Measurements from ENCODE around the gene RAD51B.

RAD51B gene

DNA sequence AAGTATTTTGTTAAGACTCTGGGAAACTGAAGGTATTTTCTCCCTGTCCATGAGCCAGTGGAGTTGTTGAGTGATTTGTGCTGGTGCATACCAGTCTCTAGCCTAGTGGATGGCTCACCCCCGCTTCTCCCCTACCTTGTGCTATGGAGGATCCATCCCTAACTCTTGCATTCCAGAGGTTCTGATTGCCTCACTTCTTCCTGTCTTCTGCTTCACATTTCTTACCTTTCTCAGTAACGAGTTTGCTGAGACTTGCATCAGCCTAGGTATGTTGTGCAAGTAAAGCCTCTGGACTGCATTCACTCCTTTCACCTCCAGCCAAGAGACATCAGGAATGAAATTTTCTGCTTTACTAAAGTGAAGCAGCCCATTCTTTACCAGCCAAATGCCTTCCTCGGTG, 581.7 kb downstream of the RAD51B start:
- DNase-seq = no peak

DNA sequence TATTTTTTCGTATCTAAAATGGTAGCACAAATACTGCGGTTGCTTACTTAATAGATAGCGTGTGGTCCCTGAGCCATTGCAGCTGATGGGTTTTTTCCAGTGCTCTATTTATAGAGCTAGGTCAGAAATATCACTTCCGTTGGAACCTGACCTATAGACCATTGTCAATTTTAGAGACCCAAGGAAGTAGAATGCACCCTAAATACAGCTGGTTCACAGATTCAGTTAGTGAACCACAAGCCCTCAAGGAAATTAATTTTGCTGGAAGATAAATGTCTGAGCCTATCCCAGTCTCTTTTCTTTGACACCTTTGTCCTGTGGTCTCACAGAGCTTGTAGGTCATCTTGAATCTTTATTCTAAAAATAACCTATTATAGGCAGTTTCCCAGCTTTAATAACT, 582.3 kb downstream of the RAD51B start:
- DNase-seq = no peak

DNA sequence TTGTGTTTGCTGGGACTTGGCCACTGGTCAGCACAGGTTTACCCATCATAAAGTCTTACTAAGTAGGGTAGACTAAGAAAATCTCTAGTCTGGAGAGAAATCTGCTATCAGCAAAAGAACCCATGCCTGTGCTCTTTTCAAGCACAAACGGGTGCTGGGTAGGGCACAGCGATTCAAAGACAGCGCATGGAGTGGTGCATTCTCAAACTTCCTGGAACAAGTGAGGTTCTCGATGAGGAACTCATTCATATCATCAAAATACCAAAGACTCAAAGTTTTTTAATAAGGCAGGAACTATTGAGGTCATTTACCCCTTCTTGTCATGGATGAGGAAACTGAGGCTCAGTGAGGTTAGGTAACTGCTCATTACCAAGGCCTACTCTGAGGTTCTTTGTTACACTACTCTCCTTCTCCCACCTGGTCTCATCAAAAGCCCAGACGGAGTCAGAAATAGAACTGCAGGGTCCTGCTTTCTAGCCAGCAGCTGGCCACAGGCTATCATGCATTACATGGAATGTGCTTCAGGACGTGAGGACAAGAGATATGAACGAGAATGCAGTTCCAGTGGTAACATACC, 583.0 kb downstream of the RAD51B start:
- no peak for DNase-seq

DNA sequence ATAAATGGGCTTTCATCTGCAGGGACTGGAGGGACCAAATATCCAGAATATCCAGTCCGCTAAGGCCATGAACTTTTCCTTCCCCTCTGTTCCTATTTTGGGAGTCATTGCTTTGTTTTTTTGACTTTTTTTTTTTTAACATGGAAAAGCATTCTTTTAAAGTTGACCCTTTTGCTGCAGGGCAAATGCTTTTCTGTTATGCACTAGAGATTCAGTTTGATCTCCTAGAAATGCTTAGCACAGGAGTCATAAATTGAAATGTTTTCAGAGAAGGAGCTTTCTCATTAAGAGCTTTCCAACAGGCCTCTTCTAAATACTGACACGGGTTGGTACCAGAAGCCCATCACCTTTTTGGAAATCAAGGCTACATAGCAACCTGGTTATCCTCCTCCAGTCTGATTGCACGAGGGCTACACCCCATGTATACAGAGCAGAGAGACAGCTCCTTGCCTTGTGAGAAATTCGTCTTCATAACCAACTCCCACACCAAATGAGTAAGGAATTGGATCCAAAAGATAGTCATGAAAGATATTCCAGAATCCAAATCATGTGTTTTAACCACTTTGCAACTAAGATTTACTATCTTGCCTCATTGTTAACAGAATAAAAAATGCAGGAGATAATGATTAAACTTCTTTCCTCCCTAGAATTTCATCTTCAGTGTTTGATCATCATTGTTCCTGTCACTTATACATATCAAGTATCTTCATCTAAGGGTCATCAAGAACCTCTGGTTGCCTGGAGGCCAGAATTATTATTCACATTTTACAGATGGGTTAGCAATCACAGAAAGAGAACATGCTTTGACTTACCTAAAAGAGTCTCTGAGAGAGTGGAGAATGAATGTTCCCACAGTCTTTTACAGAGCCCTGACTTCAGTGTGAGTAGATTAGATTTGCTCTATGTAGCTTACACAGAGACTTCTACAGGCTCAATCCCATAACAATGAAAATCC, 583.9 kb downstream of the RAD51B start:
- no peak for DNase-seq

- no peak for DNase-seq
Measured at GRCh38 chr14:68404146-68404527, 584.6 kb downstream of the RAD51B start.

DNA sequence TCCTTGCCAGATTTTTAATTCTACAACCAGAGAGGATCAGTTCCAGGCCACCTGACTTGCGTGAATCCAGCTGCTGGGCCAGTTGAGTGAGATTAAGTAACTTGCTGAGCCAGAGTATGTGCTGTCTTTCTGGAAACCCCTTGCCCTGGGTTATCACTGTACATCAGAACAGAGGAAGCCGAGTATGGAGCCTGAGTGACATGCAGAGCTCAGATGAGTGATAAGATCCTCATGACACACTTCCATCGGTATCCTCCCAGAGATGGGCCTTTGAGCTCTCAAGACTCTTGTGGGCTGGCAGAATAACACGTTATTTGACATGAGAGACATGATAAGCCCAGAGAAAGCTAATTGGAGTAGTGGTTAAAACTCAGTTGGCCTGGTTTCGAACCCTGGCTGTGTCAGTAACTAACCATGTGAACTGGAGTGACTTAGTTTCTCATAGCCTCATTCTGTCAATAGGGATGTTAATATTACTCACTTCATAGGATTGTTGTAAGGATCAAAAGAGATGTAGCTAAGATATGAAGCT, 585.1 kb downstream of the RAD51B start:
- peak; percentile 51 for DNase-seq

GRCh38 chr14:68405961-68406360, 586.4 kb downstream of the RAD51B start:
- DNase-seq = no peak

DNA sequence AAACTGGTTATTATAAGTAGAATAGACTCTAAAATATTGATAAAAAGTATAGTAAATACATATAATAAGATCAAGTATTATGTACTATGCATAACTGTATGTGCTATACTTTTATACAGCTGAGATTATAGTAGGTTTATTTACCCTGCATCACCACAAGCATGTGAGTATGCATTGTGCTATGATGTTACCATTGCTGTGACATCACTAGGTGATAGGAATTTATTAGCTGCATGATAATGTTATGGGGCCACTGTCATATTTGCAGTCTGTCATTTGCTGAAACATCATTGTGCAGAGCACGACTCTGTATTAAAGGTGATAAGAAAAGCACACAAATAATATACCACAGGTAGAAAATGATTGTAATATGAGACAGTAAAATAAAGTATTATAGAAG, 587.7 kb downstream of the RAD51B start:
- DNase-seq = no peak

GRCh38 chr14:68407825-68408224, 588.2 kb downstream of the RAD51B start:
- DNase-seq = no peak

DNA sequence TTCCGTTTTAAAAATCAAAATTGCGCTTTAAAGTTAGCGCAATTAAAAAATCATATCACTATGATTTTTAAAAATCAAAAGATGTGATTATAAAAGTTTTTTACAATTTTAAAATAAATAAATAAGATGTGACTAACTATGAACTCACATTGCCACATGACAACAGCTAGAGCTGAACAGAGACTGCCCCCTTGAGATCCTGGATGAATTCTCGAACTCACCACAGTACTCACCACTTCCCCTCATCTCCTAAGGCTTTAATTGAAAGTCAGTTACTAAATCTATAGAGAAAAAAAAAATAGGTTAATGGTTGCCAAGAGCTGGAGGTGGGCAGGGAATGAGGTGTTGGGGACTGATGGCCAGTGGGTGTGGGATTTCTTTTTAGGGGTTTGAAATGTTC, 589.1 kb downstream of the RAD51B start:
- DNase-seq = peak; percentile 47

DNA sequence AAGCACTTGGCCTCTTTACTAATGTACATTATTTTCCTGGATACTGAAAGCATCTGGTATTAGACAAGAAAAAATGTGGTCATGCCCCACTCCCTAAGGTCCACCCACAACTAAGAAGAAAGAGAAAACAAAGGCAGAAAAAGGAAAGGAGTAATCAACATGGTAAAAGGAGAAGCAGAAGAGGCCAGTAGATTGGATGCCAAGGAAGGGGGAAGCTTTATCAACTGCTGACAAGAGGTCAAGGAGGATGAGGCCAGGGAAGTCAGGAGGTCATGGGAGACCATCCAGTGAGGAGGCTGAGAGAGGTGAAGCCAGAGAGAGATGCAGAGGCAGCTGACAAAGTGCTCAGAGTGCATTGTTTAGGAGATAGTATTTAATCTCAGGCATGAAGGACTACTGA, 589.8 kb downstream of the RAD51B start:
- DNase-seq = no peak

- no peak for DNase-seq
Measured at GRCh38 chr14:68412505-68413465, 593.2 kb downstream of the RAD51B start.

- no peak for DNase-seq
Measured at GRCh38 chr14:68413509-68413908, 593.9 kb downstream of the RAD51B start.

DNA sequence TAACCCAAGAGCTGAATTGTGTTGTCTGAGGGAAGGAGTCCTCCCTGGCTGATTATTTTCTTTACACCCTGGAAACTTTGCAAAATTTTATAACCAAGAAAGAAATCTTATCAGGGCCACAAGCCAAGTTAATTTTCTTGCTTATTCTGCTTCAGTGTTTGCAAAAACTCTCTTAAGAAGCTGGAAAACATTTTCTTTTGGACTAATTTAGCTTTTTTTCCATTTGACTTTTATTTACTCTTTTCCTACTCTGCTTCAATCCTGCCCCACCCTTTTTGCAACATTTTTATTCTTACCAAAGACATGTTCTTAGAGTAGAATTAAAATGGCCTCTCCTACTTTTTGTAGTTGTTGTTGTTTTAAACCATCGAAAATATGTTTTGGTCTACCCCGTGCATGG, 594.5 kb downstream of the RAD51B start:
- no peak for DNase-seq

DNA sequence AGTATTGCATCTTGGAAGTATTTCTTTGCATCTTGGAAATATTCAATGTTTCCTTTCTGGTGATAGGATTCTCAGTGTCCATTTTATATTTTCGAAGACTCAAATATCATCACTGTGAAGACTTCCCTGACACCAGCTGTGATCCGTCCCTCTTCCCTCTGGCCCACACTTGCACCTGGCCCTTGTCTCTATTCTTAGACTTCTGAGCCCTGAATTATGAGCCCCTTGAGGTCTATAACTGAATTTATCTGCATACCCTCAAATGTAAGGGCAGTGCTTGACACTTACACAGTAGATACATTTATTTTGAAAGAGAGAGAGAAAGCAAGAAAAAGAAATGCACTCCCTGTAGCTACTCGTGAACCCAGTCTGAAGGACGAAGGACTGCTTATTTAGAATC, 596.6 kb downstream of the RAD51B start:
- no peak for DNase-seq

DNA sequence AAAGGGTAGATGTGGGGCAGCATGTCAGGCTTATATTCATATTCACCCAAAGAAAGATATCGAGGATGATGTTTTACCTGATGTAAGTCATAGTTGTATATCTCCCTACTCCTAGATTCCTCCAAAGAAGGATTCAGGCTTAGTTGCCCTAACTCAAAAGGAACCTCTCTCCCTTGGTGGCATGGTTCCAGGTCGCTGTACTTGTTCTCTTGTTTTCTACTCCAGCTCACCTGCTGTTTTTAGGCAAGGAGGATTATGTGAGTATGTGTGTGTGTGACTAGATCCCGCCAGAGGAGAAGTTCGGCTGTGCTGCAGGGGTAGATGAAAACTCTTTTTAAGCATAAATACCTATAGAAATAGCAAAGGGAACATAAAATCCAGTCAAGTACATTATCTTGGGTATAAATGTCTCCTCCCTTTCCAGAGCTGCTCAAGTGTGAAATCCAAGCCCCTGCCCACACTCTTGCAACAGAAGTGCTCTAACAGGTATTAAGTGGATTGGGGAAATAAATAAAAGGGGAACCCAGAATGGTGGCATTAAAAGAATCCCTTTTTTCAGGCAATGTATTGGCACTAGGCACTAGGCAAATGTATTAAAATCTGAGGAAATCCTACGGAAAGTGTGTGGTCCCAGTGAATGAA, 597.6 kb downstream of the RAD51B start:
- no peak for DNase-seq

DNA sequence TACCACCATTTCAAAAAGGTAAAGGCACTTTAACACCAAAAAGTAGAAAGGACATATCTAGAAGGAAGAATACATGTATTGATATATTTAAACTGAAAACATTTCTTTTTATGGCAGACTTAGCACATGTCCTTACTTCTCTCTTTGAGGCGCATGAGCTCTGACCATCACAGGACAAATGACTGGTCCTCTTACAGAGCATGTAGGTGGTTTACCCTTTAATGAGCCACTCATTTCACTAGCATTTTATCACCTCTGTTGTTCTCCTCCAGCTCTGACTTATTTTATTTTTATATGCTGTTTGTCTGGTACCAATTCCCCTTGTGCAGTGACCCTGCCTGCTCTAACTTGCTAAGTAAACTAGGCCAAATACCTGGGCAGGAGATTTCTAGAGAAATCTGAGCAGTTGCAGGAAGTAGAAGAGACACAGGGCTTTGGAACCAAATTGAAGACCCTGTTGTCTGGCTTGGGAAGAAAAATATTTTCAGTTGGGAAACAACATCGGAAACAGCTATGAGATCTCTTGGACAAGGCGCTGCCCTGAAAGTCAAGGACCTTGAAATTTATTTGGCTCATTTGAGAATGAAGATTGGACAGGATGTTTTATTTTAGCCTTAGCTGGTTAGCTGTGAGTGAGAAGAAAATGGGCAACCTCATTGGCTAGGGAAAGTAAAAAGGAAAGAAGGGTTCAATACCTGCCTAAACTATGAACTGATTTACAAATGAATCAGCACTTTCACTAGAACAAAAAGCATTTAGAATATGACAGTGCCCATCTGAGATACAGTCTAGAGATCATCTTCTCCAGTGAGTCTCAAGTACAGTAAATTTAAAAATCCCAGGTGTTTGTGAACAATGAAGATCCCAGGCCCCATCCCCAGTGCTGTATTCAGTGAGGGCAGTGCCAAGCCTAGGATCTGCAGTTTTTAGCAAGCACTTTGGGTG, 598.9 kb downstream of the RAD51B start:
- DNase-seq = no peak

DNA sequence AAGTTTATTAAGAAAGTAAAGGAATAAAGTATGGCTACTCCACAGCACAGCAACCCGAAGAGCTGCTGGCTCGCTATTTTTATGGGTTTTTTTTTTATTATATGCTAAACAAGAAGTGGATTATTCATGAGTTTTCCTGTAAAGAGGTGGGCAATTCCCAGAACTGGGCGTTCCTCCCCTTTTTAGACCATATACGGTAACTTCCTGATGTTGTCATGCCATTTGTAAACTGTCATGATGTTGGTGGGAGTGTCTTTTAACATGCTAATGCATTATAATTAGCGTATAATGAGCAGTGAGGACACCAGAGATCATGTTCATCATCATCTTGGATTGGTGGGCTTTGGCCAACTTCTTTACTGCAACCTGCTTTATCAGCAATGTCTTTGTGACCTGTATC, 600.8 kb downstream of the RAD51B start:
- no peak for DNase-seq

DNA sequence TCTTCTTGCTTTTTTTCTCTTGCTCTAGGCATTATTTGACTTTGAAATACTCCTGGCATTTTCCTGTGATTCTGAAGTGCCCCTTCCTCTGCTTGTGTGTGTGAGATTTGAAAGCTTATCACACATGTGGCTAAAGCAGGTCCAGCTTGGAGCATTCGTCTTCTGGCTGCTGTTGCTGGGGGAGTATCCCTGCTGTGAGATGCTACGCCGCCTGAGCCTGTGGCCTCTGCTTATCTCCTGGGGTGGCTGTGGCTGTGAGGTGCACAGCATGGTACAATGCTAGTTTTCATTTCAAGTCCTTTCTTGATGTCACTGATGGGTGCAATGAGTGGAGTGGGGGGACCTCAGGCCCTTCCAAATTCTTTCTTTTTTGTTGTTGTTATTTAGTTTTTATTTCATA, 601.5 kb downstream of the RAD51B start:
- no peak for DNase-seq

DNA sequence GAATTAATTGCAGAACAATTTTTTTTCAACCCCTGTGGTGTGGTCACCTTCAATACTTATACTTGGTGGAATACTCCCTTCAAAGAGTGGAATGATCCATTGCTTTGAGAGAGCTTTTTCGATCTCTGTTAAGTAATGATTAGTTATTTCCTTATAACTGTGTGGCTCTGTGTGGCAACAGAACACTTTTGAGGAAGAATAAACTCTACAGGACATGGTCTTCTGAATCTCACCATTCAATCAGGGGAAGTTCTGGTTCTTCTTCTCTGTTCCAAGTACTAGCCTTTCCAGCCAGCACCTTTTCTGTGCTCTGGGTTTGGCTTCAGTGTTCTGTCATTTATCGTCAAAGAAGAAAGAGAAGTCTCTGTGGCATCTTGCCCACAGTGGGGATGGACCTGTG, 604.1 kb downstream of the RAD51B start:
- DNase-seq = no peak

DNA sequence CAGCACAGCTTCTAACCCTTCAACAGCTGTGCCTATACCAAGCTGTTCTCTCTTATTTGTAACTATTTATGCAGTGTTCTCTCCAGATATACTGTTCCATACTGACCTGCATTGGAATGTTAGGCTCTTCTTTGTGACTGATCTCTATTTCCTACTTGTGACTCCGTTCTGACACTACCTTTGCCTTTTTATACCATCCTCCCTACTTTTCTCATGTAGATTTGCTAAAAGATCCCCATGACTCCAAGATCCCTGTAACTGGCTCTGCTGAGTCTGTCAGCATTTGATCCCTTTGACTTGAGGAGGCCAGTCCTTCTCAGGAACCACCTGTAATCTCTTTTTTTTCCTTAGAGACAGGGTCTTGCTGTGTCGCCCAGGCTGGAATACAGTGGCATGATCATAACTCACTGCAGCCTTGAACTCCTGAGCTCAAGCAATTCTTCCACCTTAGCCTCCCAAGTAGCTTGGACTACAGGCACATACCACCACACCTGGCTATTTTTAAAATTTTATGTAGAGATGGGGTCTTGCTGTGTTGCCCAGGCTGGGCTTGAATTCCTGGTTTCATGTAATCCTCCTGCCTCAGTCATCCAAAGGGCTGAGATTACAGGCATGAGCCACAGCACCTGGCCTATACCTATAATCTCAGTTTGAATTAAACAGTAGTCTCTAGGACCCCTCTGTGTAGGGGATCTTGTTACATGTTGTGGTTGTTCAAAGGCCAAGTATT, 605.0 kb downstream of the RAD51B start:
- DNase-seq = no peak

Measured in CD4-positive, alpha-beta T cell treated with Interleukin-17A for 1 hour (primary cell).